ENCODE results near the gene WDR93.
"Not testable (repeated sequence)": the region's sequence is repeated elsewhere in the genome, so short reads cannot be mapped to it uniquely, and the experiment has no call there.

The WDR93 gene

DNA sequence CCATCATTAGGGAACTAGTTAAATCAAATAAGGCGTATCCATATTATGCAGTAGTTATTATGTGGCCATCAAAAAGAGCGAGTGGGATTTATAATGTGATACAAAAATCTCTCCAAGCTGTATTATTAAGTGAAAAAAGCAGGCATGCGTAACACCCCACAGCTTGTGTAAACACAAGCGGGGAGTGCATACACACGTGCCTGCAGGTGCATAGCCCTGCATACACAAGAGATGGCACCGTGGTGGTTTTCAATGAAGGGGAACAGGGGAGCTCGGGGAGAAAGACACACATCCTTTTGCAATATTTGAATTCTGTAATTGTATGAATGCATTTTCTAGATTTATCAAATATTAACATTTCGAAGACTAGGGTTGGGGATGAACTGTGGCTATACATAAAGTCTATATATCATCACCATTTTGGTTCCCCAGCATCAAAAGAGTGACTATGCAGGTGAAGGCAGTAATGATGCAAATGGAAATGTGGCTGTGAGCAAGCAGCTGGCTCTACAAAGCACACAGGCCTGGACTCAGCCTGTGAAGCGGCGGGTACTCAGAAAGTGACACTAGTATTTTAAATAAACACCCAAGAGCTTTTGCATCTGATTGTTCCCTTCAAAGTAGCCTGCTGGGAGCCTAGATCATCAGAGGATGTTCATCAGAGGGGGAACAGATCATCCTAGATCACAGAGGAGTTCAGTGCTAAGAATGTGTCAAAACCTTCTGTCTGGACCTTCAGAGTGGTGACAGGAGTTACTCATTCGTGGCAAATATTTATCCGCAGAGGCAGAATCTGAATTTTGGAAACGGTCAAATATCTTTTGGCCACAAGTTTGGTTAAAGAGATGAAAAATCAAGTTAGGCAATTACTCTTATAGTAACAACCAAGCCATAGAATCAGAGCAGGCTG, 25.9 kb upstream of the WDR93 start:
- peak; percentile 86 for DNase-seq

DNA sequence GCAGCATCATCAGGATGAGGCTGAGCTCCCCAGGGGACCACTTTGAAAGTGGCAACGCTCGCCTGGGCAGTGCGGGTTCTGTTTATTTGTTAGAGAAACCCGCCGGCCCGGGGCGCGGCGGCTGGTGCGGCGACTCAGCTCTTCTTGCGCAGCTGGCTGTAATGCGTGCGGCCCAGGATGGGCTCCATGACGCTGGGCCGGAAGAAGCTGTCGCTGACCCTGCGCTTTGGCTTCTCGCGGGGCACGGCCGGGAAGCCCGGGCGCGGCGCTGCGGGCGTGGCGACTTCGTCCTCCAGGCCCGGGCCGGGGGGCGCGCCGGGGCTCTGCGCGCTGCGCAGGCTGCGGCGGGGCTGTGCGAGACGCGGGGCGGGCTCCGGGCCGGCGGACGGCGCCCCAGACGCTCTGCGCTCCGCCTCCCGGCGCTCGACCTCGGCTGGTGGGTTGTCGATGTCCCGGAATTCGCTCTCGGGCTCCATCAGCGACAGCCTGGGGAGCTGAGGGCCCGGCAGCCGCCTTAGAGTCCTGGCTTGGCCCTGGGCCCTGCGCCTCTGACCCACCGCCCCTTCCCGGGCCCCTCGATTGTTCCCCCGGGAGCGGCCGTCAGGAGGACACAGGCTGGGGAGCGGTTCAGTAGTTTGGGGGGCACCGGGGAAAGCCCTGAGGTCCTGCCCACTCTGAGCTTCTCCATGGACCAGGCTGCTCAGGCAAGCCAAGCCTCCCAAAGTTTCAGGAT, 25.0 kb upstream of the WDR93 start:
- DNase-seq: peak; percentile 14

DNA sequence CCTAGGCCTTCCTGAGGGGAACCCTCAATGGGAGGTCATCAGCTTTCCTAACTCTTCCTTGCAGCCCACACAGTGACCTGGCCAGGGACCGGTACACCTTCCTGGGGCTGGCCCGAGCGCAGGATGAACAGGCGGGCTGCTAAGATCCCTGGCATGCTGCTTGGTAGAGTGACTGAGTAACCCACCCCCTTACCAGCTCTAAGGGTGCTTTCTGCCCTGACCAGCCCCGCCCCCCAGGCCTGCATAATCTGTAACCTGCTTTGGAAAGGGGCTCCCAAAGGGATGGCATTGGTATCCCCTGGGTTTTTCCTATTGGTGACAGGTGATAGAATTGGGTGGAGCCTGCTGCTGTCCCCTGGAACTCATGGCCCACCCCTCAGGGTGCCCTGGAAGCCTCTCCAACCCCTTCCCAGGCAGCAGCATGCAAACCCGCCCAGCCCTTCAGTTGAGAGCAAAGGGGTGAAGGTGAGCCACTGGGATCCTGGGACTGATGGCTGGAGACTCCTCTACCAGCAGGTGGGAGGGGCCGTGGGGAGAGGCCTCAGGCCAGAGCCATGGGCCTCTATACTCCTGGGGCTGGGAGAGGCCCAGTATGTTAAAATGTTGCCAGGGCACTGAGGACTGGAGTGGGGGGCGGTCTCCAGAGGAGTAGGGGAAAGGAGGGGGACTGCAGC, 24.3 kb upstream of the WDR93 start:
- no peak for DNase-seq

- no peak for DNase-seq
Measured at GRCh38 chr15:89666858-89667705, 23.5 kb upstream of the WDR93 start.

DNA sequence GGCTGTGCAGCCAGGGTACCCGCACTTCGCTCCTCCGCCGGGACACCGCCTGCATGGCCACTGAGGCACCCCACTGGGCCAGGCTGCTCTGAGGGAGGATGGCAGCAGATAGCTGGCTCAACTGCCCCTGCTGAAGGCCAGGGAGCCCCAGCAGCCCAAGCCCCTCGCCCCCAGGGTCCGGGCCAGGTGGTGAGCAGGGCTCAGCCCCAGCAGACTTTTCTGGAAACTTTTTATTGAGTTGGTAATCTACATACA, 23.0 kb upstream of the WDR93 start:
- no peak for DNase-seq

DNA sequence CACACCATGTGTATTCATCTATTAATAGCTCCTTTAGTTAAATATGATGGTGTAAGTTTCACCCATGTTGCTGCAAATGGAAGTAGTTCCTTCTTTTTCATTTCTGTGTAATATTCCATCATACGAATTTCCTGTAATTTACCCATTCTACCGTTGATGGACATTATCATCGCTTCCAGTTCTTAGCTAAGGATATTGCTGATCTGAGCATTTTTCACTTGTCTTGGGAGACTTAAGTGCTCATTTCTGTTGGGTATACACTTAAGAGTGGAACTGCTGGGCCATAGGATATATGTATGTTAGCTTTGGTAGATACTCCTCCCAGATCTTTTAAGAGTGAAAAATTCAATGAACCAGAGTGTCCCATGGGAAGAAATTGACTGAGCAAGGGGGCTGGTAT, 22.4 kb upstream of the WDR93 start:
- DNase-seq: no peak

DNA sequence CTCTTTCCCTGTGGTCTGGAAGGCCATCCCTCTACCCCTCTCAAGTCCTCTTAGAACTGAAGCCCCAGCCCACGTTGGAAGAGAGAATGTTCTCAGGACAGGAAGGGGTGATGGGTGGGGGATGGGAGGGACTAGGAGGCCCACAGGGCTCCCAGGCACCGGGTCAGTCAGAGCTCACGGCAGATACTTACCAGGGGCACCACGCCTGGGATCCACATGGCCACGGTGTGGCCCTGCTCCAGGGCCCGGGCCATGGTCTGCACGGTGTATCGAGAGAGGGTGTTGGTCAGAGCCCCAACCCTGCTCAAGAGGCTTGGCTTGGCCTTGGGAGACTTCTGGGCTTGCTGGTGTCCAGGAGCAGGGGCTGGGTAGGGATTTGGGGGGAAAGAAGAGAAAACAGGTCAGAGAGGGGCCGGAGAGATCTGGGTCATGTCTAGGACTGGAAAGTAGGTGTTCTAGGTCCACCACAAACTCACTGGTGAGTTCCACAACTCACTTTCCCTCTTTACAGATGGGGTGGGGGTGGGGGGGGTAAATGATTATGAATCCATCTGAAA, 21.2 kb upstream of the WDR93 start:
- no peak for DNase-seq

GRCh38 chr15:89669941-89670340, 20.7 kb upstream of the WDR93 start:
- no peak for DNase-seq

GRCh38 chr15:89670971-89671560, 19.5 kb upstream of the WDR93 start:
- DNase-seq: no peak

- no peak for DNase-seq
Measured at GRCh38 chr15:89671687-89672086, 18.9 kb upstream of the WDR93 start.

DNA sequence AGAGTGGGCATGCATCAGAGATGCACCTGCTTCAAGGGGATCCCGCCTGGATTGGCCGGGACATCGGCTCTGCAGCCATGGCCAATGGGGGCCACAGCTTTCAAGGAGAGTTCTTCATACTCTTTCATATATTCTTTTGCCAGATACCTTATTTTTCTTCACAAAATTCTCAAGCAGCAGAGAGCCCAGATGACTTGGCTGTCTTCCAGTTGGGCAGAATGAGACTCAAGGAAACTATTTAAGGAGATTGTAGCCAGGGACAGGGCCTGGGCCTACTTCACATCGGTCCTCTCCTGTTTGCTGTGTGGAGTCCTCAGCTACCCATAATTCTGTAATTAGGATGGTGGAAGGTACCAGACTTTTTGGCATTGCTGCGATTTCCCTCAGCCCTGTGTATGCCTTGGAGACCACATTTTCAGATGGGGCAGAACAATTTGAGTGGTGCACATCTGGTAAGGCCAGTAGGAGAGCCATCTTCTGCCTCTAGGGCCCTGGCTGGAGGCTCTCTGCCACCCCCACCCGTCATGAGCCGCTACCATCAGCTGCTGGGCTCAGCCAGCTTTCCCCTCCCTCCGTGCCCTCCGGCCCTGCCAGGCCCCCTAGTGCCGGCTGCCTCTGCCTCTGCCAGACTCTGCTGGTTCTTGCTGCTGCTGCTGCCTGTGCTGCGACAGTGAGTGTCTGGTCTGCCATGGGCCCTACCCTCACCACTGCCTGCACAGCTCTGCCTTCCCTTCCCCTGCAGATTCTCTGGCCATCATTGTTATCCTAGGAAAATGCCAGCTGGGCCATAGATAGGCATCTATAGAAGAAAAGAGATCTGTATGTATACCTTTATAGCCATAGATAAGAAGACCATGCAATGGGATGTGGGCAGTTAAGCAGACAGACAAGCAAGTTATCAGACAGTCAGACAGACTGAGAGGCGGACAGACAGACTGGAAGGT, 18.1 kb upstream of the WDR93 start:
- no peak for DNase-seq

DNA sequence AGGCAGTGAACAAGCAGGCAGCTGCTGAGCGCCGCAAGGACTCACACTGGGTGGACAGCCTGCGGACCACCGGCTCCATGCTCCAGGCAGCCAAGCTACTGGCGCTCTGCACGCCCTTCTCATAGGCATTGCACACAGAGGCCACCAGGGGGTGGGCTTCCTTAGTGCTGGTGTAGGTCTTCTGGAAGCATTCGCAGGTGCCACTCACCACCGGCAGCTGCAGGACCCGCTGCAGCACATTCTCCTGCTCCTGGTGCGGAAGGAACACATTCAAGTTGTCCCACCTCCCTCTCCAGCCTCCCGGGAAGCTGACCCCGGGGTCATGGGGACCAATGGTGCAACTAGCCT, 17.5 kb upstream of the WDR93 start:
- DNase-seq: no peak

DNA sequence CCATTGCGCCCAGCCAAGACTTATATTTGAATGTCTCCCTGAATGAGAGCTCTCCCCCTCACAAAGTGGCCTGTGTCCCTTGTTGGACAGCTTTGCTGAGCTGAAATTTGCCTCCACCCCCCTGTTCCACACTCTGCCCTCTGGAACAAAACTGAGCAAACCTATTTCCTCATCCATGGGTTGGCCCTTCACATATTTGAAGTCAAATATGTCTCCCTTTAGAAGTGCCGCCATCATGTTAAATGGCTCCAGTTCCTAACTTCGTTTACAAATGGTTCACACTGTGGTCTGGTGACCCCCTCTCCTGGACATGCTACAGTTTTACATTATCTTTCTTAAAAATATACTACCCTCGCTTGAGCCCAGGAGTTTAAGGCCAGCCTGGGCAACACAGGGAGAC, 16.1 kb upstream of the WDR93 start:
- no peak for DNase-seq

GRCh38 chr15:89675606-89676005, 15.0 kb upstream of the WDR93 start:
- no peak for DNase-seq

DNA sequence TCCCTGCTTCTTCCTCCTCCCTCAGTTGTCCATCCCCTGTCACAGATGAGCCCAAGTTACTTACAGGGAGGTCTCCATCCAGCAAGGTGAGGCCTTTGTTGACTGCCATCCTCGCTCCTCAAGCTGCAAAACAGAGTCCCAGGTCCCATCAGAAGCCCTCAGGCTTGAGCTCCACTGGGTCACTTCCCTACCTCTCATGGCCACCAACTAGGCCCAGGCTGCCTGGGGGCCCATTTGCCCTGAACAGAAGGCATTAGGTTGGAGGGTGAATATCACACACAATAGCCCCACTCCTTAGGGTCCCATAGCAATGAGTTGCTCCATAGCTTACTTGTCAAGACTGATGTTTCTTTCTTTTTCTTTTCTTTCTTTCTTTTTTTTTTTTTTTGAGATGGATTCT, 13.2 kb upstream of the WDR93 start:
- no peak for DNase-seq

DNA sequence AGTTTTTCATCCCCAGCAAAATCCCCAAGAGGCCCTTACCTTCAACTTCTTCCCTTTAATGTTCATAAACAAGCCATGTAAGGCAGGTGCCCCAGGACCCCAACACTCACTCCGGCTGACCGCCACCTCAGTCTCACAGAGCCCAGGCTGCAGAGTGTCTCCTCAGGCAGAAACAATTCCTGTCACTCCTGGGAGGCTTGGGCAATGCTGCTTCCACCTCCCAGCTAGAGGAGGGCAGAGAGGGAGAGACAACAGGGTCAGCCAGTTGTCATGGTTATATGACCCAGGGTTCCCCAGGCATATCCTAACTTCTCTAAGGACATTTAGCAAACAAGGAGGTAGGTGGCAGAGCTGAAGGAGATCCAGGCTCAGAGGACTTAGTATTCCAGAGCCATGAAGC, 11.4 kb upstream of the WDR93 start, which contains the start of gene PLIN1:
Gene PLIN1, minus strand, starts transcription at position 156 of the 400 bp plus-strand sequence. CDS start 1,878 bp downstream, outside the sequence.
- no peak for DNase-seq

GRCh38 chr15:89680282-89680873, 10.2 kb upstream of the WDR93 start:
- DNase-seq: no peak

DNA sequence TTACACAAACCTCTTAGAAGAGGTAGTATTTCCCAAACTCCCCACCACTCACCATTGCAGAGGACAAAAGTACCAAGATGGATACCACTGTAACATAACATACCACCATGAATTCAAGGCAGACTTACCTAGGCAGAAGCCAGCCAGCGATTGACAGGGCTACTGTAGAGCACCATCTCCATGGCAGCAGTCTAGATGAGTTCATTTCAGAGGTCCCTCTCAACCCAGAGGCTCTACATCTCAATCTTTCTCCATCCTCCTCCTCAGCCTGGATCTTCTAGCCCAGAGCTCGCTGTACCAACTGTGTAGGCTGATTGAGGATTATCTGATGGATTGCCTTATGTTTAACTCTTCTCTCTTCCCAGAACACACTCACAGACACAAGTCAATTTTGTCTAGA, 9.5 kb upstream of the WDR93 start:
- DNase-seq: no peak

- DNase-seq: no peak
Measured at GRCh38 chr15:89685995-89686394, 4.6 kb upstream of the WDR93 start.

DNA sequence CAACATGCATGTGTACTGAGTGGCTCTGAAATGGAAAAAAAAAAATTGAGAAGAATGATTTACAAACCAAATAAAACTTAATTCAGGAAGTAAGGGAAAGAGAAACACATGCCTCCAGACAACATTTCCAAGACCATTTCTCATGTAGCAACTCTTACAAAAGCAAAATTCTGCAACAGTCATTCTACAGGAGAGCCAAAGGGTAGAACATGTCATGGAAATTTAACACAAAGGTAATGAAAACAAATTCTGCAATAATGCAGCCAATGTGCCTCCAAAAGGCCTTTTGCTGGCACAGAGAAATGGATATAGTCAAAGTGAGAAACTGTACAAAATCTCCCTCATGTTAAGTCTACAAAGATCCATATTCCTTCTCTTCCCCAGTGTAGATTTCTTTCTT, 4.1 kb upstream of the WDR93 start:
- DNase-seq: no peak

GRCh38 chr15:89689930-89690275, 708 bp upstream of the WDR93 start:
- not testable (repeated sequence) for DNase-seq
